Endothelial cell of umbilical vein (primary cell): ENCODE measurements around the gene BCL2L2. TPM values are rescaled to one million over a fixed set of nuclear protein-coding genes. Genes with fewer than 3 reads are reported as not detected.

ENCODE experiments used
- BruUV-seq: library from RNA; stranded (reverse); fragments of 400-500 nt; replicated peaks from 2 replicates; lab custom pipeline; 2021; lab: Mats Ljungman, UMichigan
- CTCF ChIA-PET: fragments of 300-600, 350-600 bp; sonication (Branson Sonifier 250); formaldehyde crosslinking; loops from one replicate; lab custom pipeline; 2021; ENCODE audit warnings: antibody characterized with exemption, inconsistent platforms; lab: Charles Lee
- POLR2A ChIA-PET: fragments of 300-600, 350-600 bp; sonication (Branson Sonifier 250); formaldehyde crosslinking; loops from one replicate; lab custom pipeline; 2021; ENCODE audit warnings: antibody characterized with exemption, inconsistent platforms; lab: Charles Lee
- DNase-seq: peaks from one replicate; pipeline ENCODE4 v3.0.0-alpha.2; 2011; ENCODE audit warnings: low read depth, low spot score
- FAIRE-seq: peaks from 2 replicates; lab custom pipeline; 2011; peaks lifted over from hg19 to GRCh38; lab: Jason Lieb, UNC
- H2AFZ ChIP-seq: 2 replicates; pipeline ENCODE4 v1.6.0; 2012; ENCODE audit warnings: low read depth, low read length, control low read depth, inconsistent platforms
- H3K27ac ChIP-seq: 2 replicates; pipeline ENCODE4 v1.5.1; 2011; ENCODE audit warnings: low read depth, mild to moderate bottlenecking, control low read depth, low read length, moderate library complexity; ENCODE audit not compliant: insufficient read depth
- H3K27me3 ChIP-seq, 2 experiments: 2 replicates each; pipeline versions ENCODE4 v1.6.0 to v1.6.1; 2011; ENCODE audit warnings: low read length in 2 of 2, mixed read lengths in 1 of 2; ENCODE audit not compliant: control insufficient read depth in 2 of 2, insufficient read depth in 2 of 2
- H3K36me3 ChIP-seq, 2 experiments: 2 replicates in 1 of 2; 3 replicates in 1 of 2; pipeline ENCODE4 v1.5.1; 2011; ENCODE audit warnings: low read length in 2 of 2, mild to moderate bottlenecking in 1 of 2, moderate library complexity in 1 of 2; ENCODE audit not compliant: control insufficient read depth in 2 of 2, insufficient read depth in 2 of 2; ENCODE audit errors: extremely low read depth in 1 of 2
- H3K4me1 ChIP-seq: 3 replicates; pipeline ENCODE4 v1.5.1; 2011; ENCODE audit warnings: mild to moderate bottlenecking, low read length; ENCODE audit not compliant: control insufficient read depth, insufficient read depth; ENCODE audit errors: extremely low read depth
- H3K4me2 ChIP-seq: 2 replicates; pipeline ENCODE4 v1.6.1; 2011; ENCODE audit warnings: low read length, control low read depth, mixed read lengths; ENCODE audit not compliant: insufficient read depth
- H3K4me3 ChIP-seq, 3 experiments: fragments of 200-600 bp in 1 of 3; sonication (generic), shearing (Covaris generic) in 1 of 3; replicated peaks in 1 of 3; 2 replicates each; pipeline ENCODE4 v1.5.1; 2011 to 2016; ENCODE audit warnings: control low read depth in 3 of 3, low read length in 3 of 3, mild to moderate bottlenecking in 2 of 3, inconsistent platforms in 1 of 3, low read depth in 1 of 3, moderate library complexity in 1 of 3; ENCODE audit not compliant: insufficient read depth in 1 of 3
- H3K79me2 ChIP-seq: 2 replicates; pipeline ENCODE4 v1.6.0; 2012; ENCODE audit warnings: low read length, inconsistent platforms; ENCODE audit not compliant: control insufficient read depth, insufficient read depth
- H3K9ac ChIP-seq: replicated peaks from 2 replicates; pipeline ENCODE3; 2011; ENCODE audit warnings: low read length, control low read depth; ENCODE audit not compliant: insufficient read depth; ENCODE audit errors: extremely low read depth
- H3K9me1 ChIP-seq: replicated peaks from 3 replicates; pipeline ENCODE4 v1.6.0; 2011; ENCODE audit warnings: mild to moderate bottlenecking, low read length; ENCODE audit not compliant: control insufficient read depth, insufficient read depth; ENCODE audit errors: extremely low read depth
- H3K9me3 ChIP-seq: replicated peaks from 2 replicates; pipeline ENCODE4 v1.5.1; 2012; ENCODE audit warnings: low read length, inconsistent platforms; ENCODE audit not compliant: control insufficient read depth, insufficient read depth
- H4K20me1 ChIP-seq: replicated peaks from 2 replicates; pipeline ENCODE3; 2011; ENCODE audit warnings: mild to moderate bottlenecking, low read length; ENCODE audit not compliant: control insufficient read depth, insufficient read depth; ENCODE audit errors: extremely low read depth
- EZH2 ChIP-seq: IDR thresholded peaks from 2 replicates; pipeline ENCODE4 v1.6.1; 2012; ENCODE audit warnings: borderline replicate concordance, low read depth, mild to moderate bottlenecking, moderate library complexity, low read length, inconsistent platforms; ENCODE audit not compliant: severe bottlenecking
- FOS ChIP-seq: IDR thresholded peaks from 2 replicates; pipeline ENCODE4 v1.6.1; 2011; ENCODE audit warnings: mild to moderate bottlenecking, low read length, moderate library complexity, borderline replicate concordance; ENCODE audit not compliant: insufficient read depth
- GATA2 ChIP-seq: IDR thresholded peaks from 2 replicates; pipeline ENCODE4 v1.7.0; 2011; ENCODE audit warnings: low read depth, mild to moderate bottlenecking, moderate library complexity, mixed read lengths, low read length; ENCODE audit not compliant: insufficient read length, insufficient read depth
- JUN ChIP-seq: IDR thresholded peaks from 2 replicates; pipeline ENCODE4 v1.6.1; 2011; ENCODE audit warnings: borderline replicate concordance, low read depth; ENCODE audit not compliant: insufficient read length, insufficient read depth
- MYC ChIP-seq: IDR thresholded peaks from one replicate; pipeline ENCODE4 v1.6.1; 2011; ENCODE audit warnings: mild to moderate bottlenecking, low read depth, low read length
- POLR2A ChIP-seq: IDR thresholded peaks from 2 replicates; pipeline ENCODE4 v1.6.1; 2012; ENCODE audit warnings: low read depth, mild to moderate bottlenecking, control low read depth, low read length
- POLR2AphosphoS5 ChIP-seq: IDR thresholded peaks from 2 replicates; pipeline ENCODE4 v1.6.1; 2012; ENCODE audit warnings: low read depth, mild to moderate bottlenecking, control low read depth, low read length, moderate library complexity; ENCODE audit not compliant: insufficient read depth
- dilution Hi-C: fragments of 300-500 bp; cut with MboI; formaldehyde crosslinking; loops from one replicate; pipeline ENCODE4 v1.15.0; 2019; ENCODE audit warnings: low sequenced_read_pairs; ENCODE audit not compliant: extremely low pct_ligation_motif_present
- intact Hi-C: fragments of 100-400 bp; cut with micrococcal nuclease; formaldehyde crosslinking; loops from one replicate; pipeline ENCODE4 v1.10.0; 2022
- polyA plus RNA-seq, 4 experiments: library from polyadenylated mRNA; depleted of rRNA in 3 of 4; stranded (reverse) in 3 of 4; unstranded in 1 of 4; fragments of >200 nt; gene quantifications; 2 replicates each; pipeline versions ENCODE4 v1.2.1 to v1.2.3, GENCODE V29; 2011 to 2012; ENCODE audit warnings: missing spikeins in 1 of 4
- total RNA-seq: library from RNA; stranded (reverse); gene quantifications from 2 replicates; pipeline ENCODE4 v1.2.3, GENCODE V29; 2021
- TF ChIP-seq, protein P1 (sequence below): IDR thresholded peaks from 2 replicates; pipeline ENCODE4 v1.6.1; 2011; ENCODE audit not compliant: insufficient read depth, insufficient read length
- TF ChIP-seq, protein P2 (sequence below), 2 donors: IDR thresholded peaks; 1 replicate in 1 of 2; 2 replicates in 1 of 2; pipeline ENCODE4 v1.5.1; 2011; ENCODE audit warnings: low read length in 2 of 2, mild to moderate bottlenecking in 2 of 2, moderate library complexity in 2 of 2, control low read depth in 1 of 2, inconsistent platforms in 1 of 2, low read depth in 1 of 2; ENCODE audit not compliant: insufficient read depth in 1 of 2; ENCODE audit errors: extremely low read depth in 1 of 2

The BCL2L2 gene
- total and polyA plus RNA-seq, 2 donors (not counting 3 experiments of a cell fraction or from before 2014, with no cell fraction given), result 19.9 to 24.3 TPM

DNA sequence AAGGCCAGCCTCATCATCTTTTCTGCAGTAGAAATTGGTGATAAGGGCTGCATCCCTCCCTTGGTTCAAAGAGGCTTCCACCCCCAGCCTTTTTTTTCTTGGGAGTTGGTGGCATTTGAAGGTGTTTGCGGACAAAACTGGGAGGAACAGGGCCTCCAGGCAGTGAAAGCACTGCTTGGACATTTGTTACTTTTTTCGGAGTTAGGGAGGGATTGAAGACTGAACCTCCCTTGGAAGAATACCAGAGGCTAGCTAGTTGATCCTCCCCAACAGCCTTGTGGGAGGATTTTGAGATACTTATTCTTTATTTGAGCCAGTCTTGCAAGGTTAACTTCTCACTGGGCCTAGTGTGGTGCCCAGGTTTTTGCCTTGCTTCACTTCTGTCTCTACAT lies 17.8 kb downstream of the BCL2L2 start:
- dilution Hi-C loops (no loop called here), intact Hi-C loops (no loop called here)
- Histone ChIP-seq H3K4me1 (peaks cover 16% of the 10 kb centered on the region), H3K79me2 (peaks cover 25% of the 10 kb centered on the region), H3K9me1 (no peaks in the 10 kb centered on the region), H3K9me3 (no peaks in the 10 kb centered on the region), H3K4me3 (no peak overlapping the region), H3K27me3 (no peaks in the 10 kb centered on the region), H4K20me1 (no peaks in the 10 kb centered on the region), H2AFZ (no peak overlapping the region), H3K9ac (no peak overlapping the region), H3K4me2 (no peak overlapping the region), H3K27ac (no peak overlapping the region), H3K36me3 (peaks cover 12 to 15% of the 10 kb centered on the region in 2 experiments)
- TF ChIP-seq, protein P1, sequence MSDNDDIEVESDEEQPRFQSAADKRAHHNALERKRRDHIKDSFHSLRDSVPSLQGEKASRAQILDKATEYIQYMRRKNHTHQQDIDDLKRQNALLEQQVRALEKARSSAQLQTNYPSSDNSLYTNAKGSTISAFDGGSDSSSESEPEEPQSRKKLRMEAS, result no peak
- TF ChIP-seq MYC, result no peak
- TF ChIP-seq, protein P2, sequence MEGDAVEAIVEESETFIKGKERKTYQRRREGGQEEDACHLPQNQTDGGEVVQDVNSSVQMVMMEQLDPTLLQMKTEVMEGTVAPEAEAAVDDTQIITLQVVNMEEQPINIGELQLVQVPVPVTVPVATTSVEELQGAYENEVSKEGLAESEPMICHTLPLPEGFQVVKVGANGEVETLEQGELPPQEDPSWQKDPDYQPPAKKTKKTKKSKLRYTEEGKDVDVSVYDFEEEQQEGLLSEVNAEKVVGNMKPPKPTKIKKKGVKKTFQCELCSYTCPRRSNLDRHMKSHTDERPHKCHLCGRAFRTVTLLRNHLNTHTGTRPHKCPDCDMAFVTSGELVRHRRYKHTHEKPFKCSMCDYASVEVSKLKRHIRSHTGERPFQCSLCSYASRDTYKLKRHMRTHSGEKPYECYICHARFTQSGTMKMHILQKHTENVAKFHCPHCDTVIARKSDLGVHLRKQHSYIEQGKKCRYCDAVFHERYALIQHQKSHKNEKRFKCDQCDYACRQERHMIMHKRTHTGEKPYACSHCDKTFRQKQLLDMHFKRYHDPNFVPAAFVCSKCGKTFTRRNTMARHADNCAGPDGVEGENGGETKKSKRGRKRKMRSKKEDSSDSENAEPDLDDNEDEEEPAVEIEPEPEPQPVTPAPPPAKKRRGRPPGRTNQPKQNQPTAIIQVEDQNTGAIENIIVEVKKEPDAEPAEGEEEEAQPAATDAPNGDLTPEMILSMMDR (IDR thresholded peaks at IDR 0.05; ENCODE audit: extremely low read depth in 1 of 2, insufficient read depth in 1 of 2, low read depth in 1 of 2, low read length in 2 of 2), result no peak
- TF ChIP-seq GATA2, result no peak
- no peak for TF ChIP-seq FOS
- no peak for TF ChIP-seq JUN
- TF ChIP-seq EZH2, result no peak
- no peak for TF ChIP-seq POLR2A
- no peak for TF ChIP-seq POLR2AphosphoS5
- BruUV-seq, result no TSS peak
- FAIRE-seq (no peak), DNase-seq (no peak)
- CTCF ChIA-PET, result interaction anchor here (5.0 kb wide), 1 partner anchor 56 kb away, joined by 48 read pairs; no protein-coding TSS in a partner anchor
- POLR2A ChIA-PET, result interaction anchor here (0.7 kb wide), 1 partner anchor 17 kb away, joined by 6 read pairs; the partner anchor contains the start of gene BCL2L2
